Uterus (tissue), 4 donors: ENCODE data around the gene MRPL19. TPM values are rescaled to one million over a fixed set of nuclear protein-coding genes. Genes with fewer than 3 reads are reported as not detected.

Experiments
- DNase-seq, 2 donors: peaks; one replicate each; pipeline ENCODE4 v3.0.0-alpha.2; 2019 to 2020
- H3K27ac ChIP-seq, 2 donors: fragments of 200-600 bp; sonication (generic); 1 replicate in 1 of 2; 2 replicates in 1 of 2; pipeline ENCODE4 v1.5.1; 2016 to 2018
- H3K27me3 ChIP-seq, 2 donors: fragments of 200-600 bp; sonication (generic); one replicate each; pipeline ENCODE4 v1.5.1; 2018 to 2019; ENCODE audit warnings: control low read depth in 1 of 2
- H3K36me3 ChIP-seq, 2 donors: fragments of 200-600 bp; sonication (generic); one replicate each; pipeline ENCODE4 v1.5.1; 2019; ENCODE audit warnings: control low read depth in 1 of 2
- H3K4me1 ChIP-seq, 2 donors: fragments of 200-600 bp; sonication (generic); one replicate each; pipeline ENCODE4 v1.5.1; 2018 to 2019; ENCODE audit warnings: control low read depth in 1 of 2
- H3K4me3 ChIP-seq, 2 donors: fragments of 200-600 bp; sonication (generic); 1 replicate in 1 of 2; 2 replicates in 1 of 2; pipeline ENCODE4 v1.5.1; 2018 to 2019; ENCODE audit warnings: mild to moderate bottlenecking in 1 of 2
- H3K9me3 ChIP-seq, 2 donors: fragments of 200-600 bp; sonication (generic); one replicate each; pipeline ENCODE4 v1.5.1; 2019; ENCODE audit warnings: control low read depth in 1 of 2
- CTCF ChIP-seq, 4 experiments: fragments of 200-600 bp in 2 of 4; fragments of 450-650 bp in 2 of 4; sonication (generic) in 2 of 4; IDR thresholded peaks; one replicate each; pipeline ENCODE4 v1.5.1; 2016 to 2019; ENCODE audit warnings: antibody characterized with exemption in 4 of 4, mild to moderate bottlenecking in 2 of 4, moderate library complexity in 1 of 4
- POLR2A ChIP-seq, 2 donors: fragments of 450-650 bp; IDR thresholded peaks; one replicate each; pipeline ENCODE4 v1.6.1; 2016; ENCODE audit warnings: antibody characterized with exemption in 2 of 2, mild to moderate bottlenecking in 1 of 2, moderate library complexity in 1 of 2
- intact Hi-C: fragments of 100-400 bp; cut with DNase I; formaldehyde crosslinking; loops from one replicate; pipeline ENCODE4 v1.15.1; 2023; ENCODE audit warnings: low total_unique reads
- total RNA-seq, 4 donors: library from RNA; depleted of rRNA in 3 of 4; stranded (reverse); fragments of >200 nt in 3 of 4; gene quantifications; one replicate each; pipeline versions ENCODE4 v1.1.0 to v1.2.4, GENCODE V29; 2014 to 2023
- donor health status: DM: yes; HTN: yes; CAD: no.

The MRPL19 gene
- total RNA-seq, 4 donors from 2014 or later: 27.9 to 64.0 (median 45.8) TPM

DNA sequence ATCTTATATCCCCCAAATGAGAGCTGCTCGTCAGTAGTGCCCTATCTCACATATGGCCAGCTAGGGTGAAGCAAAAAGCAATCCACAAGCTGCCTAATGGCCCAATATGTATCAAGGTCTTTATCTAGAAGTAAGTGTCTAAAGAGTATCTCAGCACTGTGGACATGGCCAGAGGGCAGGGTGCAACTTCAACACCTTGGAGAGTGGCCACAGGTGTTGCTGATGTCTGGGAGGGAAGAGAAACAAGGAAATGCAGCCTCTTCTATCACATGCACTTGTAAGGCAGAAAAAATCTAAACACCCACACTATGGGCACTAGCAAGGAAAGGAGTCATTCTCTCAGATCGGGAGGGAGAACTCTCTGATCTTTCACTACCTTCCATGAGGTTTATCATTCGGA, 23.7 kb upstream of the MRPL19 start:
- Histone ChIP-seq H3K36me3 (no peaks in the 10 kb centered on the region), H3K27ac (no peak overlapping the region), H3K4me1 (no peaks in the 10 kb centered on the region), H3K9me3 (no peaks in the 10 kb centered on the region), H3K4me3 (no peak overlapping the region), H3K27me3 (no peaks in the 10 kb centered on the region)
- intact Hi-C loops: no loop called here
- no peak for DNase-seq
- TF ChIP-seq POLR2A (IDR thresholded peaks at IDR 0.05) (no peak), CTCF (IDR thresholded peaks at IDR 0.05) (no peak)

DNA sequence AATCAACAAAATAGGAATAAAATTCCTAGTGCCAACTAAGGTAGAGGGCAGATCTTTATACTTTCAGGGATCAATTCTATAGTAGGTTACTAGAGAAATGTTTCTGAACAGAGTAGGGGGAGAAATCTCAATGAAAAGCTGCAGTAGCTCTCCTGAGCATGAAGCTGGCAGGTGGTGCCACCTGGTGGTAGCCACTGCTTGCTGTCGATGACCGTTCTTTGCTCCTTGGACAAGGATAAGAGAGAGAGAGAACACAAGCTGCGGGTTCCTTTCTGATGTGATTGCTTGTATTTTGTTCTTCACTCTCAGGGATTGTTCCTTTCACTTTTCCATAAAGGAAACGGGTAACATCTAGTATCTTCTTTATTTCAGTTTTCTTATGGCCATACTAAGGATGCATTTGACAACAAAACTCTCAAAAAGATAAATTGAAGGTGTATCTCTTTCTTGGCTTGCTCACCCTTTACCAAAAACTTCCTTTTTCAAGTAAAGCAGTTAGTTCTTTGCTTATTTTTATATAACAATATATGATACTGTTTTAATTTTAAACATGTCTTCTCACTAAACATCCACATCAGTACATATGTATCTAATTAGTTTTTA, 18.6 kb upstream of the MRPL19 start:
- H3K9me3 ChIP-seq: no peaks in the 10 kb centered on the region
- H3K36me3 ChIP-seq: no peaks in the 10 kb centered on the region
- H3K4me1 ChIP-seq: no peaks in the 10 kb centered on the region
- no peak for TF ChIP-seq POLR2A (IDR thresholded peaks at IDR 0.05)
- TF ChIP-seq CTCF (IDR thresholded peaks at IDR 0.05): peak; percentile 54 to 76 (median 65)
- H3K27me3 ChIP-seq: no peaks in the 10 kb centered on the region
- peak; percentile 50 to 62 for DNase-seq
- H3K4me3 ChIP-seq: no peak overlapping the region
- no peak overlapping the region for H3K27ac ChIP-seq
- intact Hi-C loops: no loop called here

- Histone ChIP-seq H3K36me3 (no peaks in the 10 kb centered on the region), H3K4me1 (no peaks in the 10 kb centered on the region), H3K9me3 (no peaks in the 10 kb centered on the region), H3K27me3 (no peaks in the 10 kb centered on the region), H3K4me3 (no peak overlapping the region), H3K27ac (peak overlapping the region; percentile 73)
- TF ChIP-seq CTCF (IDR thresholded peaks at IDR 0.05) (no peak), POLR2A (IDR thresholded peaks at IDR 0.05) (no peak)
- DNase-seq: peak; percentile 24 to 33
- intact Hi-C loops: no loop called here
Measured at GRCh38 chr2:75632091-75632701, 14.4 kb upstream of the MRPL19 start.

- Histone ChIP-seq H3K36me3 (no peaks in the 10 kb centered on the region), H3K4me3 (no peak overlapping the region), H3K27me3 (no peaks in the 10 kb centered on the region), H3K9me3 (no peaks in the 10 kb centered on the region), H3K4me1 (no peaks in the 10 kb centered on the region), H3K27ac (peak overlapping the region; percentile 73)
- TF ChIP-seq POLR2A (IDR thresholded peaks at IDR 0.05) (no peak), CTCF (IDR thresholded peaks at IDR 0.05) (no peak)
- intact Hi-C loops: no loop called here
- peak in 1 of 2 donors; percentile 21 for DNase-seq
Measured at GRCh38 chr2:75632813-75633212, 13.8 kb upstream of the MRPL19 start.

DNA sequence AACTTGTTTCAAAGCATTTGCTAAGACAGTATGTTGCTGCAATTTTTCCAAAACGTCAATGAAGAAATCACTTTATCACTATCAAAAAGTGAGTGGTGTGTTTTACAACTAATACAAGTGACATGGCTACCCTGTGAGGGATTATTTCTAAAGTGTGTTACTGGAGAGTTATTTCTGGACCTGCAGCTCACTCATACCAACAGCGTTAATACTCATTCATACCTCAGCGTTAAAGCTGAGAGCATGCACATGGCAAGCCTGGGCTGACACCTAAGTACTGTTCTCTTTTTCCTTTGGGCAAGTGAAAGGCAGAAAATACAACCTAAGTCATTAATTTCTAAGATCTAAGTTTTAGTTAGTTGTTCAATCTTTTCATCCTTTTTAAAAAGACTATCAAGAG, 13.0 kb upstream of the MRPL19 start:
- Histone ChIP-seq H3K36me3 (no peaks in the 10 kb centered on the region), H3K27me3 (no peaks in the 10 kb centered on the region), H3K27ac (peak overlapping the region in 1 of 2 donors; percentile 73), H3K4me3 (no peak overlapping the region), H3K4me1 (no peaks in the 10 kb centered on the region), H3K9me3 (no peaks in the 10 kb centered on the region)
- TF ChIP-seq CTCF (IDR thresholded peaks at IDR 0.05): no peak
- no peak for TF ChIP-seq POLR2A (IDR thresholded peaks at IDR 0.05)
- intact Hi-C loops: no loop called here
- DNase-seq: no peak
